Measurements from ENCODE around the gene GDPD4.

Gene GDPD4

GRCh38 chr11:77294040-77294439, 7.4 kb downstream of the GDPD4 start:
- no peak for DNase-seq (ENCODE audit: low spot score)

GRCh38 chr11:77289737-77290136, 11.7 kb downstream of the GDPD4 start:
- DNase-seq (ENCODE audit: low spot score): no peak

GRCh38 chr11:77287615-77288273, 13.7 kb downstream of the GDPD4 start:
- no peak for DNase-seq (ENCODE audit: low spot score)

- no peak for DNase-seq (ENCODE audit: low spot score)
Observed at GRCh38 chr11:77287136-77287535, 14.3 kb downstream of the GDPD4 start.

- no peak for DNase-seq (ENCODE audit: low spot score)
Observed at GRCh38 chr11:77284476-77285468, 16.7 kb downstream of the GDPD4 start.

GRCh38 chr11:77283101-77283500, 18.4 kb downstream of the GDPD4 start:
- no peak for DNase-seq (ENCODE audit: low spot score)

GRCh38 chr11:77278595-77279506, 22.6 kb downstream of the GDPD4 start:
- no peak for DNase-seq (ENCODE audit: low spot score)

- no peak for DNase-seq (ENCODE audit: low spot score)
Observed at GRCh38 chr11:77276271-77276670, 25.2 kb downstream of the GDPD4 start.

- no peak for DNase-seq (ENCODE audit: low spot score)
Observed at GRCh38 chr11:77270921-77271320, 30.6 kb downstream of the GDPD4 start.

- no peak for DNase-seq (ENCODE audit: low spot score)
Observed at GRCh38 chr11:77269484-77270123, 31.9 kb downstream of the GDPD4 start.

- no peak for DNase-seq (ENCODE audit: low spot score)
Observed at GRCh38 chr11:77267962-77268361, 33.5 kb downstream of the GDPD4 start.

- no peak for DNase-seq (ENCODE audit: low spot score)
Observed at GRCh38 chr11:77266766-77267165, 34.7 kb downstream of the GDPD4 start.

- DNase-seq (ENCODE audit: low spot score): no peak
Observed at GRCh38 chr11:77262803-77263202, 38.7 kb downstream of the GDPD4 start.

- DNase-seq (ENCODE audit: low spot score): no peak
Observed at GRCh38 chr11:77259641-77260040, 41.8 kb downstream of the GDPD4 start.

- DNase-seq (ENCODE audit: low spot score): no peak
Observed at GRCh38 chr11:77253690-77254089, 47.8 kb downstream of the GDPD4 start.

- DNase-seq (ENCODE audit: low spot score): no peak
Observed at GRCh38 chr11:77252555-77253270, 48.8 kb downstream of the GDPD4 start.

GRCh38 chr11:77250881-77251640, 50.4 kb downstream of the GDPD4 start:
- DNase-seq (ENCODE audit: low spot score): peak; percentile 28

- DNase-seq (ENCODE audit: low spot score): no peak
Observed at GRCh38 chr11:77249427-77249826, 52.1 kb downstream of the GDPD4 start.

GRCh38 chr11:77244277-77245027, 57.0 kb downstream of the GDPD4 start:
- DNase-seq (ENCODE audit: low spot score): no peak
